GM21786 (cell line): ENCODE measurements around the gene SRP68.

Source experiments
- ATAC-seq: cut with Tn5 transposase; IDR thresholded peaks from one replicate; pipeline ENCODE4 v1.9.1; 2021; ENCODE audit not compliant: unreplicated experiment

Gene SRP68

GRCh38 chr17:76072148-76072858 lies at the start of gene SRP68:
TSS of gene SRP68 (minus strand) at chr17:76072517. CDS start at chr17:76072491, 26 bp downstream.
- ATAC-seq, result peak; percentile 92

- ATAC-seq, result no peak
Observed at GRCh38 chr17:76121932-76122430, 49.7 kb upstream of the SRP68 start.

- no peak for ATAC-seq
Observed at GRCh38 chr17:76120658-76121008, 48.3 kb upstream of the SRP68 start.

GRCh38 chr17:76119409-76120371 lies 47.4 kb upstream of the SRP68 start:
- no peak for ATAC-seq

GRCh38 chr17:76115138-76115754 lies 42.9 kb upstream of the SRP68 start:
- ATAC-seq, result no peak

GRCh38 chr17:76111956-76112355 lies 39.6 kb upstream of the SRP68 start:
- ATAC-seq, result no peak

- no peak for ATAC-seq
Observed at GRCh38 chr17:76107509-76107908, 35.2 kb upstream of the SRP68 start.

- ATAC-seq, result no peak
Observed at GRCh38 chr17:76106703-76107102, 34.4 kb upstream of the SRP68 start.

- ATAC-seq, result no peak
Observed at GRCh38 chr17:76104896-76105231, 32.5 kb upstream of the SRP68 start.

GRCh38 chr17:76104140-76104895 lies 32.0 kb upstream of the SRP68 start:
- ATAC-seq, result no peak

- peak; percentile 80 for ATAC-seq
Observed at GRCh38 chr17:76103274-76104139, 31.2 kb upstream of the SRP68 start, which contains the start of gene EXOC7. TSS of gene EXOC7 (minus strand) at chr17:76103787. CDS start at chr17:76103692, 95 bp downstream.

GRCh38 chr17:76102944-76103273 lies 30.6 kb upstream of the SRP68 start:
- no peak for ATAC-seq

- ATAC-seq, result no peak
Observed at GRCh38 chr17:76097716-76098295, 25.5 kb upstream of the SRP68 start.

- no peak for ATAC-seq
Observed at GRCh38 chr17:76095943-76096342, 23.6 kb upstream of the SRP68 start.

- ATAC-seq, result no peak
Observed at GRCh38 chr17:76094046-76094445, 21.7 kb upstream of the SRP68 start.

- ATAC-seq, result no peak
Observed at GRCh38 chr17:76092526-76093413, 20.5 kb upstream of the SRP68 start.

- ATAC-seq, result no peak
Observed at GRCh38 chr17:76091526-76092286, 19.4 kb upstream of the SRP68 start.
